HCT116 (cell line): ENCODE results near the gene OR52N5. TPM values are rescaled to one million over a fixed set of nuclear protein-coding genes. Genes with fewer than 3 reads are reported as not detected.

Source experiments
- ATAC-seq: fragments of 200-7000 bp; cut with Tn5 transposase; 2 replicates; pipeline ENCODE4 v1.9.1; 2020; ENCODE audit warnings: mild to moderate bottlenecking, moderate library complexity
- Bru-seq: library from RNA; stranded (reverse); fragments of 400-500 nt; gene quantifications from one replicate; lab custom pipeline; 2021; lab: Mats Ljungman, UMichigan
- BruChase-seq, 2 experiments: library from RNA; stranded (reverse); fragments of 400-500 nt; gene quantifications; one replicate each; lab custom pipeline; 2021; lab: Mats Ljungman, UMichigan
- BruUV-seq: library from RNA; stranded (reverse); fragments of 400-500 nt; replicated peaks from 2 replicates; lab custom pipeline; 2021; lab: Mats Ljungman, UMichigan
- CTCF ChIA-PET: fragments of 300-600 bp; sonication (Branson Sonifier 250); formaldehyde crosslinking; loops from one replicate; lab custom pipeline; 2021; ENCODE audit warnings: antibody characterized with exemption; lab: Charles Lee
- POLR2A ChIA-PET: fragments of 300-600, 350-600 bp; sonication (Branson Sonifier 250); formaldehyde crosslinking; loops from one replicate; lab custom pipeline; 2021; ENCODE audit warnings: antibody characterized with exemption; lab: Charles Lee
- RAD21 ChIA-PET, 2 experiments: fragments of 300-600 bp; sonication (Branson Sonifier 250); formaldehyde crosslinking; loops; one replicate each; lab custom pipeline; 2023; ENCODE audit warnings: low total read pairs in 2 of 2; ENCODE audit not compliant: uncharacterized antibody in 2 of 2, unreplicated experiment in 2 of 2, low non-redundant PET in 1 of 2; lab: Charles Lee
- DNase-seq: peaks from one replicate; pipeline ENCODE4 v3.0.0-alpha.2; 2010; ENCODE audit warnings: low read depth, low spot score
- H2AFZ ChIP-seq: fragments of 200-600 bp; shearing (Covaris generic), sonication (generic); 2 replicates; pipeline ENCODE4 v1.6.1; 2017; ENCODE audit warnings: low read depth, mixed run types, mixed read lengths, antibody characterized with exemption, low read length; ENCODE audit not compliant: poor library complexity, severe bottlenecking
- H3K27ac ChIP-seq: 2 replicates; pipeline ENCODE4 v1.5.1; 2012; ENCODE audit warnings: low read depth, low read length
- H3K27me3 ChIP-seq: fragments of 200-600 bp; sonication (generic); 2 replicates; pipeline ENCODE4 v1.6.1; 2016; ENCODE audit warnings: mixed run types, low read length, mixed read lengths; ENCODE audit not compliant: insufficient read depth
- H3K36me3 ChIP-seq, 2 experiments: fragments of 200-500 bp in 1 of 2; fragments of 200-600 bp in 1 of 2; sonication (Bioruptor generic) in 1 of 2; sonication (generic) in 1 of 2; 2 replicates each; pipeline versions ENCODE4 v1.5.1 to v1.6.1; 2014 to 2016; ENCODE audit warnings: low read length in 2 of 2, inconsistent platforms in 1 of 2, mixed read lengths in 1 of 2, mixed run types in 1 of 2; ENCODE audit not compliant: insufficient read depth in 2 of 2, control insufficient read depth in 1 of 2
- H3K4me1 ChIP-seq, 2 experiments: fragments of 200-600 bp in 1 of 2; sonication (generic) in 1 of 2; 2 replicates each; pipeline versions ENCODE4 v1.5.1 to v1.6.1; 2012 to 2017; ENCODE audit warnings: low read length in 2 of 2, inconsistent platforms in 1 of 2, mild to moderate bottlenecking in 1 of 2, mixed read lengths in 1 of 2, mixed run types in 1 of 2, moderate library complexity in 1 of 2; ENCODE audit not compliant: insufficient read depth in 2 of 2, control insufficient read depth in 1 of 2
- H3K4me2 ChIP-seq: fragments of 200-600 bp; sonication (generic); 2 replicates; pipeline ENCODE4 v1.6.1; 2017; ENCODE audit warnings: mixed run types, low read length, mixed read lengths
- H3K4me3 ChIP-seq, 2 experiments: fragments of 200-600 bp in 1 of 2; sonication (generic) in 1 of 2; replicated peaks in 1 of 2; 2 replicates each; pipeline ENCODE4 v1.5.1; 2011 to 2016; ENCODE audit warnings: low read length in 2 of 2, control low read depth in 1 of 2, low read depth in 1 of 2, mild to moderate bottlenecking in 1 of 2, mixed read lengths in 1 of 2, mixed run types in 1 of 2
- H3K79me2 ChIP-seq: fragments of 200-600 bp; sonication (generic); 2 replicates; pipeline ENCODE4 v1.6.1; 2017; ENCODE audit warnings: mild to moderate bottlenecking, mixed run types, low read length, moderate library complexity, mixed read lengths; ENCODE audit not compliant: insufficient read depth
- H3K9ac ChIP-seq: fragments of 200-600 bp; sonication (generic); 2 replicates; pipeline ENCODE4 v1.6.1; 2016; ENCODE audit warnings: low read length, mixed read lengths
- H3K9me2 ChIP-seq: fragments of 200-600 bp; sonication (generic), shearing (Covaris generic); 2 replicates; pipeline ENCODE4 v1.6.1; 2017; ENCODE audit warnings: mixed run types, mild to moderate bottlenecking, moderate library complexity; ENCODE audit not compliant: insufficient read depth
- H3K9me3 ChIP-seq, 2 experiments: fragments of 200-500 bp in 1 of 2; fragments of 200-600 bp in 1 of 2; sonication (Bioruptor generic) in 1 of 2; sonication (generic) in 1 of 2; 2 replicates each; pipeline ENCODE4 v1.6.1; 2014 to 2017; ENCODE audit warnings: low read length in 2 of 2, mixed read lengths in 2 of 2, inconsistent platforms in 1 of 2, low read depth in 1 of 2, mild to moderate bottlenecking in 1 of 2, mixed run types in 1 of 2, moderate library complexity in 1 of 2; ENCODE audit not compliant: control insufficient read depth in 1 of 2, insufficient read depth in 1 of 2
- H4K20me1 ChIP-seq: fragments of 200-600 bp; sonication (generic), shearing (Covaris generic); 2 replicates; pipeline ENCODE4 v1.6.1; 2017; ENCODE audit warnings: mixed run types, mild to moderate bottlenecking, moderate library complexity; ENCODE audit not compliant: insufficient read depth
- ATF3 ChIP-seq: IDR thresholded peaks from 2 replicates; pipeline ENCODE4 v1.6.1; 2012
- CBX3 ChIP-seq: IDR thresholded peaks from 2 replicates; pipeline ENCODE4 v1.6.1; 2012; ENCODE audit warnings: low read depth
- CEBPB ChIP-seq: IDR thresholded peaks from 2 replicates; pipeline ENCODE4 v1.6.1; 2012; ENCODE audit warnings: low read depth
- CTCF ChIP-seq, 3 experiments: fragments of 200-600 bp in 1 of 3; sonication (generic) in 1 of 3; IDR thresholded peaks in 2 of 3; conservative IDR thresholded peaks in 1 of 3; 2 replicates each; pipeline ENCODE4 v1.5.1; 2012 to 2017; ENCODE audit warnings: low read depth in 2 of 3, low read length in 2 of 3, antibody characterized with exemption in 1 of 3, borderline replicate concordance in 1 of 3, control low read depth in 1 of 3, mild to moderate bottlenecking in 1 of 3, mixed read lengths in 1 of 3, mixed run types in 1 of 3, moderate library complexity in 1 of 3; ENCODE audit not compliant: insufficient read depth in 1 of 3
- EZH2 ChIP-seq: fragments of 200-600 bp; sonication (generic); IDR thresholded peaks from 2 replicates; pipeline ENCODE4 v1.6.1; 2017; ENCODE audit warnings: antibody characterized with exemption, mixed run types
- FOSL1 ChIP-seq: IDR thresholded peaks from 2 replicates; pipeline ENCODE4 v1.6.1; 2012; ENCODE audit warnings: low read depth
- JUND ChIP-seq: IDR thresholded peaks from 2 replicates; pipeline ENCODE4 v1.6.1; 2012
- MAX ChIP-seq: IDR thresholded peaks from 2 replicates; pipeline ENCODE4 v1.6.1; 2012
- POLR2A ChIP-seq: IDR thresholded peaks from 2 replicates; pipeline ENCODE4 v1.7.0; 2011; ENCODE audit warnings: borderline replicate concordance; ENCODE audit not compliant: insufficient read depth, insufficient read length; ENCODE audit errors: extremely low read depth
- POLR2AphosphoS5 ChIP-seq: IDR thresholded peaks from 2 replicates; pipeline ENCODE4 v1.6.1; 2011; ENCODE audit warnings: mild to moderate bottlenecking, low read depth, low read length, moderate library complexity
- REST ChIP-seq: IDR thresholded peaks from 2 replicates; pipeline ENCODE4 v1.6.1; 2012; ENCODE audit warnings: low read depth
- SIN3A ChIP-seq: IDR thresholded peaks from 2 replicates; pipeline ENCODE4 v1.6.1; 2012; ENCODE audit warnings: low read depth
- SP1 ChIP-seq: IDR thresholded peaks from 2 replicates; pipeline ENCODE4 v1.6.1; 2012; ENCODE audit warnings: low read depth
- ZBTB33 ChIP-seq: IDR thresholded peaks from 2 replicates; pipeline ENCODE4 v1.6.1; 2011; ENCODE audit warnings: mild to moderate bottlenecking, low read length, moderate library complexity; ENCODE audit not compliant: insufficient replicate concordance; ENCODE audit errors: extremely low read depth
- ZNF274 ChIP-seq: fragments of 200-500 bp; sonication (Bioruptor generic); IDR thresholded peaks from 2 replicates; pipeline ENCODE4 v1.6.1; 2014; ENCODE audit warnings: mild to moderate bottlenecking, low read depth, low read length, inconsistent platforms
- intact Hi-C: fragments of 100-400 bp; cut with micrococcal nuclease; formaldehyde crosslinking; loops from 2 replicates; pipeline ENCODE4 v1.10.0; 2022
- long read RNA-seq: library from polyadenylated mRNA; unstranded; transcript quantifications from one replicate; pipeline ENCODE4 v2.0.0, GENCODE V29; 2021; ENCODE audit not compliant: unreplicated experiment
- polyA plus RNA-seq: library from polyadenylated mRNA; unstranded; fragments of >200 nt; gene quantifications from 2 replicates; pipeline ENCODE4 v1.2.1, GENCODE V29; 2012; ENCODE audit warnings: missing spikeins
- total RNA-seq: library from RNA; stranded (reverse); gene quantifications from one replicate; pipeline ENCODE4 v1.2.1, GENCODE V29; 2021; ENCODE audit not compliant: unreplicated experiment

Gene OR52N5
- total RNA-seq (not detected), Bru-seq, nascent RNA (not detected), BruChase-seq, experiment 1, labeled RNA remaining after a 6-hour chase (percentile 15 among the genes with signal in this experiment), BruChase-seq, experiment 2, labeled RNA remaining after a 2-hour chase (not detected)
- not detected in 2 replicates for polyA plus RNA-seq
- long read RNA-seq: 0 reads

GRCh38 chr11:5783255-5783654 is at the start of gene OR52N5:
OR52N5 (minus strand) TSS chr11:5783355; CDS start chr11:5778634, 4,721 bp downstream.
- Histone ChIP-seq H3K9me2 (no peaks in the 10 kb centered on the region), H2AFZ (no peak within 1 kb of the TSS), H3K9ac (no peak within 1 kb of the TSS), H3K27me3 (peaks cover 22% of the 10 kb centered on the region), H3K27ac (no peak within 1 kb of the TSS), H3K4me3 (no peak within 1 kb of the TSS), H3K4me1 (no peaks in the 10 kb centered on the region), H3K36me3 (no peaks in the 10 kb centered on the region), H3K9me3 (no peaks in the 10 kb centered on the region), H3K4me2 (no peak within 1 kb of the TSS), H4K20me1 (no peaks in the 10 kb centered on the region), H3K79me2 (no peaks in the 10 kb centered on the region)
- CTCF ChIA-PET: no interaction called here
- POLR2A ChIA-PET: no interaction called here
- BruUV-seq: no TSS peak
- DNase-seq (no peak), ATAC-seq (no peak)
- RAD21 ChIA-PET: no interaction called here
- TF ChIP-seq SP1 (no peak), EZH2 (no peak), FOSL1 (no peak), CTCF (IDR thresholded peaks at IDR 0.05 in 2 of 3, conservative IDR thresholded peaks at IDR 0.05 in 1 of 3; ENCODE audit: borderline replicate concordance in 1 of 3, insufficient read depth in 1 of 3, low read depth in 2 of 3, low read length in 2 of 3) (no peak), POLR2A (no peak), REST (no peak), ATF3 (no peak), JUND (no peak), CBX3 (no peak), CEBPB (no peak), POLR2AphosphoS5 (no peak), ZBTB33 (no peak), MAX (no peak), SIN3A (no peak), ZNF274 (no peak)
- intact Hi-C loops: no loop called here
